HuH-7.5 (cell line): ENCODE results near the gene CFAP57.

Experiments used
- DNase-seq: peaks from one replicate; pipeline ENCODE4 v3.0.0; 2011; ENCODE audit warnings: low spot score

The CFAP57 gene

DNA sequence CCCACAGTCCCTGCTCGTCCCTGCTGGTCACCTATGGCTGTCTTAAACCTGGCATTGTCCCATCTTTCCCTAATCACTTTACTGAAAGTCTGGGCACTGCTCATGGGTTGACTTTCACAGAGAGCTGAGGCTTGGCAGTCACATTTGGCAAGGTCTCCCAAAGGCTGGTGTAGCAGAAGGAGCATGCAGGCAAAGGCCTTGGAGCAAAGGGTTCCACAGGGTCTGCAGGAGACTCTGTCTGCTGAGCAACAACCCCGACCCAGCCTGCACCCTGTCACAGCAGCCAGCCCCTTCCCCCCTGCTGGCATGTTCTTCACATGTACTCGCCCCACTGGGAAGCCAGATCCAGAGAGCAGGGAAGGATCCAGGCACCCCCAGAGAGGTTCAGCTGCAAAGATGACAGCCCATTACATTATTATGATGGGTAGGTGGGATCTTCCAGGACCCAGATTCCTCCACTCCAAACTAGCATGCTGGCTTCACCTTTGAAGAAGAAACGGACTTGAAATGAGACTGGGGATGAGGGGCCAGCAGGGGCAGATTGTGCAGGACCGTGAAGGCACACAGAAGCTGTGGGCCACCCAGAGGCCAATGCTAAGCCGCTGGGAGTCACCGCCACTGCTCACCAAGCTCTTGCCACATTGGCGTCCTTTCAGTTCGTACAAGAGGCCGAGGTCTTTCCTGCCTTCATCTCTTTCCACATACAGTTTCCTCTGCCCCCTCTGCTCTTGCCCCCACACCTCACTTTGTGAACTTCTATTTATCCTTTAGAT, 83.5 kb downstream of the CFAP57 start:
- no peak for DNase-seq

DNA sequence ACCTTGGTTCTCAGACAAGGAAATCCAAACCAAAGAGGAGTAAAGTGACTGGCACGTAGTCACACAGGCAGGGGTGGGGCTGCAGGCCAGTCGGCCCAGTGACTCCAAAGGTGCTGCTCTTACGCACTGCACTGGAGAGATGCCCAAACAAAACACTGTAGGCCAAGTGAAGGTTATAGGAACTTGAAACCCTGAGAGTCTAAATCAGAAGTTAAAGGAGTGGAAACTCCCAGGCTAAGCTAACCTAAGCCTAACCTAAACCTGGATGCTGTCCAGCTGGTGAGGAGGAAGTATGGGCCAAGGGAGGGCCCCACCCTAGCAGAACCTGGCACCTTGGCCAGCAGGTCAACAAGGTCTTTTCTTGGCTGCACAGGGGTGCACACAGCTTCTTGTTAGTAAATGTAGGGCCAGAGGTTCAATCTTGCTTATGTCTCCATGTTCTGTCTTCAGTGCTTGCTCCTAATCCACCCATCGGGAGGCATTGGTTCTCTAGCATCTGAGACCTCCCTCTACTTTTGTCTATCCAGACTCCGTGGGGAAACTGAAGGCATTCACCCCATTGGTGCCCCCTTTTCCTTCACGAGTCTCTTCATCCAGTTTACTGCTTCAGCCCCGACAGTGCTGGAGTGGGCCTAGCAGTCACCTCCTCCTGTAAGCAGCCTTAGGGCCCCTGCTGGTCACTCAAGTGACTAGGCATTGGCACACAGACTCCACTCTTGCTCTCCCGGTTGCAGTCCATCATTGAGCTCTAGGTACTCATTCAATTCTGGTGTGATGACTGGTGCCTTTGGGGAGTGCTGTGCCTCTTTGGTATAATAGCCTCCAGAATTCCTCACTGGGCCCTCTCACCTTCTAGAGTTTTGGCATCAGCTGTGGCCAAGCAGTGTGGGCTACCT, 84.8 kb downstream of the CFAP57 start:
- no peak for DNase-seq

DNA sequence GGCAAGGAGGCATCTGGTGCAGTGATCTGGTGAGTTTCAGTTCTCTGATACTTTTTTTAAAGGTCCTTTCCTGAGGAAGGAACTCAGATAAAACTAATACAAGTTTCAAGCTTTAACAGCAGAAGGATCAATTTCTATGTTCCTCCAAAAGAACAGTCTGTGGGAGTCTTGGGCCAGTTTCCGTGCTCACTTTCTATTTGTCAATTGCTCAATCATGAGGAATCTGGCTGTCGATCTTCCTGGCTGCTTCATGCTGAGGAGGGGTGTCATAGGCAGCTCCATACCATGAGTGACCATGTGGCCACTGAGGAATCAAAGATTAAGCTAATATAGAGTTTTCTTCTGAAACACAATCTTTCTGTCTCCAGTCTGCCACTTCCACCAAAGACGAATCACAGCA, 86.2 kb downstream of the CFAP57 start:
- no peak for DNase-seq

GRCh38 chr1:43265431-43265830, 93.3 kb downstream of the CFAP57 start:
- no peak for DNase-seq

- no peak for DNase-seq
Measured at GRCh38 chr1:43266881-43267280, 94.8 kb downstream of the CFAP57 start.

DNA sequence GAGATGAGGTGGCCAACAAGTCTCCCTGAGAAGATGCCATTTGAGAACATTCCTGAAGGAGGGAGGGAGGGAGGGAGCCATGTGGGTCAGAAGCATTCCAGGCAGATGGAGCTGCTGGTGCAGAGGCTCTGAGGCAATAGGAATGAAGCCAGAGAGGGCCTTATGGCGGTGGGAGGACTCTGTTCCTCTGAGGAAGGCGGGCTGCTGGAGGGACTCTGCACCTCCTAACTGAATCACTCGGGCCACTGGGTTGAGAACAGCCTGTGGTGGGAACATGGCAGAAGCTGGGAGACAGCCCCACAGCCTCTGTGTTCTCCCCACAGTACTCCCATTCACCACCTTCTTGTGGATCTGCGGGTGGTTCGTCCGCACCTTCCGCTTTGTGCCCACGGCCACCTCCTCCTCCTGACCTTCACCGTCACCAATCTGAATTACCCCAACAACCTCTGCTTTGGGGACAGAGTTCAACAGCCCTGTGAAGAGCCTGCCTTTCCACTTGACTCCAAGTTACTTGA, 95.2 kb downstream of the CFAP57 start:
- DNase-seq, result no peak

DNA sequence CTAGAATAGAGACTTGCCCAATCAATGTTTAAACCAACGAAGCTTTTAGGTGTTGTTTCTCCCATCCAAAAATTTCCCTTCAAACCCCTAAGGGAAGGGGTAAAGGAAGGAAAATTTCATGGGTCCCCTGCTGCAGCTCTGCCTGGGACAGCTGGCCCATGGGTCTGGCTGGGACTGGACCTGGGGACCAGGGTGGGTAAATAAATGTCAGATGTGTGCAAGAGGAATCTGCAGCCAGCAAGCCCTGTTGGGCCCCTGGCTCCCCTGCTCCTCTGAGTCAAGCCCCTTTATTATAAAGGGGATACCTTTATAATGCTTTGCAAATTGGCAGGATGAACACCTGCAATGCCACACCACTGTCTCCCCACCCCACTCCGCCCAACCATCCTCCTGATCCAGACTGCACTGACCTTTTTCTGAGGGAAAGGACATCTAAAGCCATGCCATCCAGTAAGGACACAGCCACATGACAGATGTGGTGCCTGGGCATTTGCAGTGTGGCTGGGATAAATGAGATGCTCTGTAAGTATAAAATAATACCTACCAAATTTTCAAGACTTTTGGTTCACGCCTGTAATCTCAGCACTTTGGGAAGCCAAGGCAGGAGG, 95.8 kb downstream of the CFAP57 start:
- DNase-seq, result no peak

DNA sequence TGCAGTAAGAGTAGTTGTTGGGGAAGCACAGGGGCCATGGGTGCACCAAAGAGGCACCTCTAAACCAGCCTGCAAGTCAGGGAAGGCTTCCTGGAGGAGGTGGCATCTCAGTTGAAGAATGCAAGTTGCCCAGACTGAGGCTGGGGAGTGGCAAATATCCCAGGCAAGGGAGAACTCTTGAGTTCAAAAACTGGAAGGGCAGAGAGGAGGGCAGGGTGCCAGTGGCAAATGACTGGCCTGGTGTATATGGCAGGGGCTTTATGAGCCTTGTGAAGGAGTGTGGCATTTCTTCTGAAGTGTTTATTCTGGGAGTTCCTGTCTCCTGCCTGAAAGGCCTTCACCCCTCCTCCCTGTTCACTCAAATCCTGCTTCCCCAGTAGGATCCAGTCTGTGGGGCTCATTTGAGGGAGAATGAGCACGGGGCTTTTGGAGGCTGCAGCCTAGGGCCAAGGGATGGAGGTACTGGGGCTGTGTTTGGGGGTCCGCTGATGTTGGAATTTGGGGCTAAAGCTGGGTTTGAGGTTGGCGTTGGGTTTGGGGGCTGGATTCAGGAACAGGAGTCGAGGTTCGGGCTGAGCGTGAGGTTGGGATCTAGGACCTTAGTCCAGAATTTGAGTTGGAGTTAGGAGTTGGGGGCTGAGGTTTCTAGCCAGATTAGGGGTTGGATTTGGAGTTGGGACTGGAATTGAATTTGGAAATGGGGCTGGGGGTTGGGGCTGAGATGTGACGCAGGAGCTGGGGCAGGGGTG, 97.7 kb downstream of the CFAP57 start, which contains the start of gene TMEM125:
TMEM125 (plus strand) TSS at position 357 of the 749 bp plus-strand sequence. CDS start 2,740 bp downstream, outside the sequence.
- no peak for DNase-seq

DNA sequence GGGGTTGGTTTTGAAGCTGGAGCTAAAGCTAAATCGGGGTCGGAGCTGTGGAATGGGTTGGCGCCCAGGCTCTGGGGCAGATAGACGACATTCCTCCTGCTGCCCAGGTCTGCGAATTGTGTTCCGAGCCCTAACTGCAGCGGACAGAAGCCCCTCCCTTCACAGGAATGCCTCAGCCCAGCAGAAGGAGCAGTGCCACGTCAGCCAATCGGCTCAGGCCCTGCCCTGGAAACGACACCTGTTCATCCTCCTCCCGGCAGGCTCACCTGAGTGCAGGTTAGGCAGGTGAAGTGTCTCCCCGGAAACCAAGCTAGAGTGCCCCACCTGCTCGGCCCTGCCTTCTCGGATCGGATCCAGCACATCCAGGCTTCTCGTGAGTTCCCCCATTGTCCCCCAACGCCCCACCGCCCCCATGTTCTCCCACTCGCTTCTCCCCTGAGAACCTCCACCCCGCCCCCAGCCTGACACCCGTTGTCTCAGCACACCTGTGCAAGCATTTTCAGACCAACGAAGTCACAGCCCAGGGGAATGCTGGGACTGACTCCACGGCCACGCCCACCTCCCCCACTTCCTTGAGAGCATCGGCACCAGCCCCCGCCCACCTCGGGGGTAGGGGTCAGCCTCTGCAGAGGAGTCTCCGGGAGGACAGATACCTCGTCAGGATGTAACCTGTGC, 98.4 kb downstream of the CFAP57 start:
- no peak for DNase-seq

DNA sequence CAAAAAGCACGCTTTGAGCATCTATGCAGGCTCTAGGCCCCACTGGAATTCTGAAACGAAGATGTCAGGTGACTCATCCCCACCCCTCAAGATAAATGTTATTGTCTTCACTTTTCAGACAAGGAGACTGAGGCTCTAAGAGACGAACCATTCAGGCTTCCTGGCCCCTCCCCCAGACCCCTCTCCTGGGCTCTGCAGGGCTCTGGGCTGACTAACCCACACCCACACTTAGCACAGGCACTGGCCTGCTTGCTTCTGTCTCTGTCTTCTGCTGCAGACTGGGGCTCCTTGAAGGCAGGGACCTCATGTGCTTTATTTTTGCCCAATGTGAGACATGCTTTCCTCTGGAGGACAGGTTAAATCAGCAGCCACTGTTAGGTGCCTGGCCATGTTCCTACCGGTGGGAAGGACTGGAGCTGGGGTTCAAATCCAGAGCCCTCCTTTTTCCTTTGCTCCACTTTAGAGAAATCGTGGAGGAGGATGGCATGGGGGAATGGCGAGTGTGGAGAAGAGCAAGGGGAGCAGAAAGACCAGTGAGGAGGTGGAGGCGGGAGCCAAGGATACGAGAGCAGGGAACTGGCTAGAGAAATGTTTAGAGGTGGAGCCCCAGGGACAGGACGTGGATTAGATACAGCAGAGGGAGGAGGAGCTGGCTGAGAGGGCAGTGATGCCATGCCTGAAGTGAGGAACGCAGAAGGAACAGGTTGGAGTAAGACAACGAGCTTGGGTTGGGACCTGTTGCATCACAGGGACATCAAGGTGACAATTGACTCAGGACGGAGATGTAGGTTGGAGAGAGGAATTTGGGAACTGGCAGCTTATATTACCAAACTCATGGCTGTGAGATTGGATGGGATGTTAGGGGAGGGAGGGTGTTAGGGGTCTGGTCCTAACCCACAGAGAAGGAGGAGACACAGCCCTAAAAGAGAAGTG, 99.3 kb downstream of the CFAP57 start:
- no peak for DNase-seq

GRCh38 chr1:43272161-43272560, 100.0 kb downstream of the CFAP57 start:
- DNase-seq, result no peak

DNA sequence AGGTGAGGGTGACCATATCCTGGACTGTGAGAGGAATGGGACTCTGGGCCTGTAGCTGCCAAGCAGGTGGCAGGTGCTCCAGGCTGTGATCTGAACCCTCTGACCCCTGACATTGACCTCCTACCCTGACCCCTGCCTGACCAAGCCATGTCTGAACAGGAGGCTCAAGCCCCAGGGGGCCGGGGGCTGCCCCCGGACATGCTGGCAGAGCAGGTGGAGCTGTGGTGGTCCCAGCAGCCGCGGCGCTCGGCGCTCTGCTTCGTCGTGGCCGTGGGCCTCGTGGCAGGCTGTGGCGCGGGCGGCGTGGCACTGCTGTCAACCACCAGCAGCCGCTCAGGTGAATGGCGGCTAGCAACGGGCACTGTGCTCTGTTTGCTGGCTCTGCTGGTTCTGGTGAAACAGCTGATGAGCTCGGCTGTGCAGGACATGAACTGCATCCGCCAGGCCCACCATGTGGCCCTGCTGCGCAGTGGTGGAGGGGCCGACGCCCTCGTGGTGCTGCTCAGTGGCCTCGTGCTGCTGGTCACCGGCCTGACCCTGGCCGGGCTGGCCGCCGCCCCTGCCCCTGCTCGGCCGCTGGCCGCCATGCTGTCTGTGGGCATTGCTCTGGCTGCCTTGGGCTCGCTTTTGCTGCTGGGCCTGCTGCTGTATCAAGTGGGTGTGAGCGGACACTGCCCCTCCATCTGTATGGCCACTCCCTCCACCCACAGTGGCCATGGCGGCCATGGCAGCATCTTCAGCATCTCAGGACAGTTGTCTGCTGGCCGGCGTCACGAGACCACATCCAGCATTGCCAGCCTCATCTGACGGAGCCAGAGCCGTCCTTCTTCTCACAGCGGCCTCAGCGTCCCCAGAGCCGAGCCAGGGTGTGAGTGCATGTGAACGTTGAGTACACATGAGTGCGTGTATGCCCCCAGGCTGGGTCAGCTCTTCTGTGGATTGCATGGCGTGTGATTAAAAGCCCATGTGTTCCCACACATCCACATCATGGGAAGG, 100.7 kb downstream of the CFAP57 start:
- DNase-seq, result no peak

DNA sequence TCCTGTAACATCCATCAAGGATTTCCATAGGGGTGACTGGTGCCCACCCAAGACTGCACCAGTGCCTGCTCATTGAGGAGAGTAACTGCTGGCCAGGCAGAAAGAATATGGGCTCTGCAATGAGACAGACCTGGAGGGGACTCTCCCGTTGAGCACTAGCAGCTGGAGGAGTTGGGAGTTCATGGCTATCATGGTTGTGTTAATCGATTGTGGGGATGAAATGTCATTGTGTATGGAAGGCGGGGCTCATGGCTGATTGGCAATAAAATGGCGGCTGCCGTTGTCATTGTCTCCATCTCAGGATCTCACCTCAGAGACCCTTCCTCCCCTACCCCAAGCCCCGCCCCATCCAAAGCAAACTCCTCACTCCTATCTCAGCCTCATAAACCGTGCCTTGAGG, 101.6 kb downstream of the CFAP57 start:
- no peak for DNase-seq

DNA sequence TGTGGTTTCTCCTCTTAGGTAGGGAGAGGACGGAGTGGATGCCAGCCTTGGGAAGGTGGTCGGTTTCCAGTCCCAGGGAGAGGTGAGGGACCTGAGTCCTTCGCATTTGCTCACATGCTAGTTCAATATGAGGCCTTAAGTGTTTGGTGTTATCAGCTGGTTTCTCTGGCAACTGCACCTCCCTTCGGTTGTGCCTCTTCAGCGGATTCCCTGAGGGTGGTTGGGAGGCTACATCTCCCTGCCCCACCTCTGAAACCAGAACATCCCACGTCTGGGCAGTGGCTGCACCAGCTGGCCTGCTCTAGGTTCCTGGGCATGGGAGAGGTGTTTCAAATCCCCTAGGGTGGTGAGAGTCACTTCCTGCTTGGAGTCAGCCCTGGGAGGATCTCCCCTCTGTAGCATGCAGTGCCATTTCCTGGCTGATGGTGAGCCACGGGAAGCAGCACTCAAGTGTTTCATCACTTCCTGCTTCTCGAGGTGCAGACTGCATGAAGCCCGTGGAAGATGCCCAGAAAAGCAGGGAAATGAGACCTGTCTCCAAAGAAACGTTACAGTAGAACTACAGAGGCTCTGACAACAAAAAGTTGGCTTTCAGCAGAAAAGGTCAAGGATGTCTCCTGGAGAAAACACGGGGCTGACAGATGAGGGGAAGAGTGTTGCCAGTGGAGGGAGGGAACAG, 102.1 kb downstream of the CFAP57 start:
- no peak for DNase-seq

- DNase-seq, result no peak
Measured at GRCh38 chr1:43274804-43275180, 102.7 kb downstream of the CFAP57 start.

GRCh38 chr1:43275826-43276620, 103.9 kb downstream of the CFAP57 start:
- DNase-seq, result no peak

DNA sequence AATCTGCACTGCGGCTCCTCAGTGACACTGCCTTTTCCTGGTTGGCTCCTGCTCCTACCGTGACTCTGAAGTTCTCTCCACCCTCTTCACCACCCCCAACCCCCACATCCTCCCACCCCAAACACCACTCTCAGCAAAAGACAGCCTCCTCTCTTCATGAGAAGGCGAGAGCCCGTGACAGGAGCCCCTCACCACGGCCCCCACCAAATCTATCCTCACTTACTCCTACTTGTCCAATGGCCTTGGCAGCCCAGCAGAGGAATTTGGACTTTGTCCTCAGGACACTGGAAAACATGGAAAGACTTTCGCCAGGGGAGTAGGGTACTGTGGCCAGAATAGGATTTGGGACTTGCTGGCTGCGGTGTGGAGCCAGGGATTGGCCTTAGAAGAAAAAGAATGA, 104.5 kb downstream of the CFAP57 start:
- peak; percentile 65 for DNase-seq
